Activated CD4-positive, alpha-beta T cell treated with anti-CD3 and anti-CD28 coated beads for 36 hours (primary cell): ENCODE results near the gene DCHS2. TPM values are rescaled to one million over a fixed set of nuclear protein-coding genes. Genes with fewer than 3 reads are reported as not detected.

Experiments
- ATAC-seq: fragments of 200-7000 bp; cut with Tn5 transposase; one replicate; pipeline ENCODE4 v1.10.0; 2021; ENCODE audit warnings: mild to moderate bottlenecking, moderate library complexity
- CTCF ChIA-PET: fragments of 350-600 bp; sonication (Branson Sonifier 250); formaldehyde crosslinking; loops from one replicate; lab custom pipeline; 2021; ENCODE audit warnings: antibody characterized with exemption; lab: Charles Lee
- POLR2A ChIA-PET: fragments of 350-600 bp; sonication (Branson Sonifier 250); formaldehyde crosslinking; loops from one replicate; lab custom pipeline; 2021; ENCODE audit warnings: antibody characterized with exemption, inconsistent platforms; lab: Charles Lee
- DNase-seq: peaks from one replicate; pipeline ENCODE4 v3.0.0-alpha.2; 2020
- H3K27ac Mint-ChIP-seq: one replicate; pipeline ENCODE4 v1.8.0; 2021; ENCODE audit warnings: mixed read lengths
- H3K27me3 Mint-ChIP-seq: one replicate; pipeline ENCODE4 v1.8.0; 2021; ENCODE audit warnings: mixed read lengths
- H3K36me3 Mint-ChIP-seq: one replicate; pipeline ENCODE4 v1.8.0; 2021; ENCODE audit warnings: low read depth, mixed read lengths
- H3K4me1 Mint-ChIP-seq: one replicate; pipeline ENCODE4 v1.8.0; 2021; ENCODE audit warnings: mixed read lengths
- H3K4me3 Mint-ChIP-seq: one replicate; pipeline ENCODE4 v1.8.0; 2021; ENCODE audit warnings: mild to moderate bottlenecking, moderate library complexity, mixed read lengths
- H3K9me3 Mint-ChIP-seq: one replicate; pipeline ENCODE4 v1.8.0; 2021; ENCODE audit warnings: low read depth, mixed read lengths
- intact Hi-C, 2 experiments: fragments of 100-400 bp; cut with DNase I in 1 of 2; cut with micrococcal nuclease in 1 of 2; formaldehyde crosslinking; loops; one replicate each; pipeline versions ENCODE4 v1.14.2 to v1.15.1; 2022 to 2024; cut with DNase I, micrococcal nuclease
- total RNA-seq, 2 experiments: library from RNA; stranded (reverse); gene quantifications; one replicate each; pipeline ENCODE4 v1.2.3, GENCODE V29; 2021

Gene DCHS2
- total RNA-seq, 2 experiments from 2014 or later, result 0.05 to 0.14 TPM

DNA sequence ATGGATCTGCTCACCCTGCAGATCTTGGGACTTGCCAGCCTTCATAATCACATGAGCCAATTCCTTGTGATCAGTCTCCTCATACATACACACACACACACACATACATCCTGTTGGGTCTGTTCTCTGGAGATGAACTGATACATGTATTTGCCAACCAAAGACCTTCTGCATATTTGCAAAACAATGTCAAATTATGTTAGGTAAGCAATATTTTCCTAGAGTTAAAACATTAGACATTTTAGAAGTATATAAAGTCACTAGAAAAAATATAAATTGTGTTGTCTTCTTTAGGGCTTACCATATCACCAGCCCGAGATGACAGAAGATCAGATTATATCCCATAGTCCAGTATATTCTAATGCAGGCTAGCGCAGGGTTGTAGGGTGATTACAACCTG, 156.0 kb downstream of the DCHS2 start:
- Mint-ChIP-seq H3K4me1 (peaks cover 11% of the 10 kb centered on the region), H3K27me3 (peaks cover 10% of the 10 kb centered on the region), H3K4me3 (no peak overlapping the region), H3K27ac (no peak overlapping the region), H3K9me3 (no peaks in the 10 kb centered on the region), H3K36me3 (no peaks in the 10 kb centered on the region)
- DNase-seq, result no peak
- intact Hi-C loops, result loop anchor here in 1 of 2 experiments (10.0 kb wide), 1 partner anchor 289 kb away; no protein-coding TSS in a partner anchor
- no peak for ATAC-seq
- POLR2A ChIA-PET, result no interaction called here
- CTCF ChIA-PET, result interaction anchor here (0.6 kb wide), 1 partner anchor 81 kb away, joined by 4 read pairs; no protein-coding TSS in a partner anchor

DNA sequence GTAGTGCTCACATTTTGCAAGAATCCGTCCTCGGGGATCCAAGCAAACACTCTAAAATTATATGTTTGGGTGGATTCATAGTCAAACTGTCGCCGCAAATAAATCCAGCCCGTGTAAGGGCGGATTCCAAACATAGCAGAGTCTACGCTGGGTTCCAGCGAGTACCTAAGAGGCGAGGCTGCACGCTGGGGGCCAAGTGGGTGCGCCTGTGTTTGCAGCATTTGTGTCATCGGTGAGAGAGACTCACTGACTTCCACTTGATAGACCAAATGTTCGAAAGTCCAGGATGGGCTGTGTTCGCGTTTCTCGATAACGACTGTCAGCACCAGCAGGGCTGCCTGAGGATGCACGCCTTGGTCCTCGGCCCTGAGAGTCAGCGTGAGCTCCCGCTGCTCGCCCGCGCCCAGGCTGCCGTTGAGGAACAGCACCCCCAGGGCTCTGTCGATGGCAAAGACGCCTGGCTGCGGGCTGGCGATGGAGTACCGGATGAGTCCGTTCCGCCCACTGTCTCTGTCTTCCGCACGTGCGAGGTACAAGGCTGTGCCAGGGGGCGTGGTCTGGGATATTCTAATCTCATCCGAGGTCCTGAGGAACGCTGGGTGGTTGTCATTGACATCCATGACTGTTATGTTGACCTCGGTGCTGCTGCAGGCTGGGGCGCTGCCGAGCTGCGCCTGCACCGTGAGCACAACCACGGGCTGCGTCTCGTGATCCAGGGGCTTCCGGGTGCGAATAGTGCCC, 158.7 kb downstream of the DCHS2 start:
- DNase-seq (peak; percentile 82), ATAC-seq (peak; percentile 95)
- Mint-ChIP-seq H3K36me3 (no peaks in the 10 kb centered on the region), H3K27me3 (peaks cover 19% of the 10 kb centered on the region), H3K4me1 (peaks cover 11% of the 10 kb centered on the region), H3K27ac (peak overlapping the region; percentile 61), H3K4me3 (peak overlapping the region; percentile 68), H3K9me3 (no peaks in the 10 kb centered on the region)
- CTCF ChIA-PET, result interaction anchor here (0.7 to 1.3 kb wide), 5 partner anchors 10 to 547 kb away, joined by 3 to 4 read pairs (median 3); no protein-coding TSS in a partner anchor
- POLR2A ChIA-PET, result no interaction called here
- intact Hi-C loops, result loop anchor here (1.0 to 10.0 kb wide), 5 partner anchors 159 to 541 kb away; partner anchors contain the start of genes DCHS2 (in 1 of the 2) and PLRG1 (in 1 of the 2)

DNA sequence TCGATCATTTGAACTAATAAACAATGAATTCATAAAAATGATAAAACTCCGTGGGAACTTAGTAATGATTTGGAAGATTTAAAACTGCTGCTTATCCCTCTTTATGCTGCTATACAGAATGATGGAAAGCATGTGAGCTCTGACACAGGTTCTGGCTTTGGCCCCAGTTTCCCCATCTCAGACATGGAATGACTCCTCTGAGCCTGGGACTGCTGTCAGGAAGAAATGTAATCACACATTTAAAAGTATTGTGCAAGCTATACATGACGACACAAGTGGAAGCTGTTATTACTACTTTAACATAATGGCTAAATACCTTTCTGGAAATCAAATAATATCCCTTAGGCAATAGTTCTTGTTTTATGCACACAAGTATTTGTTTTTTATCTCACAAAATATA, 161.7 kb downstream of the DCHS2 start:
- DNase-seq (no peak), ATAC-seq (no peak)
- H3K36me3 Mint-ChIP-seq, result no peaks in the 10 kb centered on the region
- no peak overlapping the region for H3K4me3 Mint-ChIP-seq
- H3K27ac Mint-ChIP-seq, result no peak overlapping the region
- H3K9me3 Mint-ChIP-seq, result no peaks in the 10 kb centered on the region
- peaks cover 27% of the 10 kb centered on the region for H3K27me3 Mint-ChIP-seq
- peaks cover 11% of the 10 kb centered on the region for H3K4me1 Mint-ChIP-seq
- ChIA-PET CTCF (interaction anchor here (1.3 to 1.8 kb wide), 2 partner anchors 13 to 177 kb away, joined by 4 to 7 read pairs; no protein-coding TSS in a partner anchor), POLR2A (no interaction called here)
- intact Hi-C loops, result loop anchor here (1.0 to 10.0 kb wide), 6 partner anchors 162 to 538 kb away; partner anchors contain the start of gene DCHS2 (in 1 of the 2)

DNA sequence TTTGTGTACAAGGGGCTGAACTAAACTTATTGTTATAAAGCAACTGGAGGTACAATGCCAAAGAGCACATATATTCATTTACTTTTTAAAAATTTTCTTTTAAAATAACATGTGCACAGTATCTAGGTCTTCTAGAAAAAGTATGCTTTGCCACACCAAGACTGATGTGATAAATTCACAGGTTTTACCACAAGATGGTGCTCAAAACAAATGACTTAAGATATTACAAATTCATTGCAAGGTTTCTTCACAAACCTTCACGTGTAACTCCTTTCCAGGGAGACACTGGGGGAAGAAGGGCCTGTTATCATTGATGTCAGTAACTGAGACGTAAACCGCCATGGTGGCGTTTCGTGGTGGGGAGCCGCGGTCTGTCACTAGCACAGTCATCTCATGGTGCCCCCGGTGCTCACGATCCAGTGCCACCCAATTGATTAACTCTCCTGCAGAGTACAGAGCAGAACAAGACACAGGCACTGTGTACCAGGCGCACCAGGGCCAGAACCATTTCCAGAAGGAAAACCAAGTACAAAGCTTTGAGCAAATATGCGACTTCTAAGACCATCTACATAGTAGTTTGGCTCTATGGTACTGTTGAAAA, 162.2 kb downstream of the DCHS2 start:
- no peaks in the 10 kb centered on the region for H3K9me3 Mint-ChIP-seq
- ATAC-seq, result no peak
- intact Hi-C loops, result loop anchor here (1.0 to 2.0 kb wide), 2 partner anchors 177 kb away; no protein-coding TSS in a partner anchor
- H3K27ac Mint-ChIP-seq, result no peak overlapping the region
- ChIA-PET POLR2A (no interaction called here), CTCF (interaction anchor here (0.8 to 1.8 kb wide), 2 partner anchors 22 to 177 kb away, joined by 3 to 7 read pairs; no protein-coding TSS in a partner anchor)
- no peak for DNase-seq
- peaks cover 27% of the 10 kb centered on the region for H3K27me3 Mint-ChIP-seq
- peaks cover 11% of the 10 kb centered on the region for H3K4me1 Mint-ChIP-seq
- H3K4me3 Mint-ChIP-seq, result no peak overlapping the region
- H3K36me3 Mint-ChIP-seq, result no peaks in the 10 kb centered on the region

DNA sequence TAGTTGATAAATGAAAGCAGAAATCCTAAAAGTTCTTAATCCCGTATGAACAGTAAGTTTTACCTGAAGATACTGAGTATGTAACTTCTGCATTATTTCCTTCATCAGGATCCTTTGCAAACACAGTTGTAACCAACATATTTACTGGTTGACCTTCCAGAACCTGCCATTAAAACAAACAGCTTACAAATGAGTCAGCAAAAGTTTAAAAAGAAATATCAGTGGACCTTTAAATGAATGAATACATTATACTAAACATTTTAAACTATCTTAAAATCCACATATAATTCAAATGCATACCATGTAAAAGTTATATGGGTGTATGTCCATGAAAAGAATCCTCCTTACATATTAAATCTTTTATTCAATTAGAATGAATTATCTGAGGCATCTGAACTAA, 163.6 kb downstream of the DCHS2 start:
- Mint-ChIP-seq H3K36me3 (no peaks in the 10 kb centered on the region), H3K4me1 (peaks cover 7% of the 10 kb centered on the region), H3K27ac (no peak overlapping the region), H3K27me3 (peaks cover 30% of the 10 kb centered on the region), H3K9me3 (no peaks in the 10 kb centered on the region), H3K4me3 (no peak overlapping the region)
- DNase-seq, result no peak
- ChIA-PET POLR2A (no interaction called here), CTCF (no interaction called here)
- ATAC-seq, result no peak
- intact Hi-C loops, result loop anchor here in 1 of 2 experiments (2.0 kb wide), 1 partner anchor 179 kb away; no protein-coding TSS in a partner anchor

DNA sequence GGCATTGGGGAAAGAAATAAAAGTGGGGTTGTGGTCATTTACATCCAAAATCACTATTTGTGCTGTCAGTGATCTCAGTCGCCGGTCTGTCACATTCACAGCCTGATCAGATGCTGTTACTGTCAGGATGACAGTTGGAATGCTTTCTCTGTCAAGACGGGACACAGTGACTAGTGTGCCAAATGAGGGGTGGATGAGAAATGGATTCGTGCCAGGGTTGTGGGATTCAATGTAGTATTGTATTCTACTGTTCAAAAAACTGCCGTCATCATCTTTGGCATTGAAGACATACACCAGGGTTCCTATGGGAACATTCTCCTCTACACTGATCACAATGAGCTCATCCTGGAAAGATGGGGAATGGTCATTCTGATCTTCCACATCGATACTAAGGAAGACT, 171.1 kb downstream of the DCHS2 start:
- ATAC-seq (no peak), DNase-seq (no peak)
- H3K4me1 Mint-ChIP-seq, result no peaks in the 10 kb centered on the region
- CTCF ChIA-PET, result no interaction called here
- H3K4me3 Mint-ChIP-seq, result no peak overlapping the region
- intact Hi-C loops, result no loop called here
- H3K27ac Mint-ChIP-seq, result no peak overlapping the region
- no peaks in the 10 kb centered on the region for H3K36me3 Mint-ChIP-seq
- POLR2A ChIA-PET, result no interaction called here
- H3K27me3 Mint-ChIP-seq, result peaks cover 21% of the 10 kb centered on the region
- peaks cover 7% of the 10 kb centered on the region for H3K9me3 Mint-ChIP-seq

DNA sequence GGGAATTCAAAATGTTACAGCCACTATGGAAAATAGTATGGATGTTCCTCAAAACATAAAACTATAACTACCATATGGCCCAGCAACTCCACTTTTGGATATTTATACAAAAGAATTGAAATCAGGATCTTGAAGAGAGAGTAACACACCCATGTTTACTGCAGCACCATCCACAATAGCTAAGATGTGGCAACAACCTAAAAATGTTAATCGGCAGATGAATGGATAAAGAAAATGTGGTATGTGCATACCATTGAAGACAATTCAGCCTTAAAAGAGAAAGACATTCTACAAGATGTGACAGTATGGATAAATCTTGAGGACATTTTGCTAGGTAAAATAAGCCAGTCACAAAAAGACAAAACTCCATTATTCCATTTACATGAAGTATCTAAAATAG, 171.9 kb downstream of the DCHS2 start:
- peaks cover 18% of the 10 kb centered on the region for H3K27me3 Mint-ChIP-seq
- no peaks in the 10 kb centered on the region for H3K4me1 Mint-ChIP-seq
- H3K36me3 Mint-ChIP-seq, result no peaks in the 10 kb centered on the region
- intact Hi-C loops, result no loop called here
- ChIA-PET POLR2A (no interaction called here), CTCF (no interaction called here)
- no peak overlapping the region for H3K4me3 Mint-ChIP-seq
- H3K9me3 Mint-ChIP-seq, result peaks cover 7% of the 10 kb centered on the region
- H3K27ac Mint-ChIP-seq, result no peak overlapping the region
- DNase-seq (no peak), ATAC-seq (no peak)

DNA sequence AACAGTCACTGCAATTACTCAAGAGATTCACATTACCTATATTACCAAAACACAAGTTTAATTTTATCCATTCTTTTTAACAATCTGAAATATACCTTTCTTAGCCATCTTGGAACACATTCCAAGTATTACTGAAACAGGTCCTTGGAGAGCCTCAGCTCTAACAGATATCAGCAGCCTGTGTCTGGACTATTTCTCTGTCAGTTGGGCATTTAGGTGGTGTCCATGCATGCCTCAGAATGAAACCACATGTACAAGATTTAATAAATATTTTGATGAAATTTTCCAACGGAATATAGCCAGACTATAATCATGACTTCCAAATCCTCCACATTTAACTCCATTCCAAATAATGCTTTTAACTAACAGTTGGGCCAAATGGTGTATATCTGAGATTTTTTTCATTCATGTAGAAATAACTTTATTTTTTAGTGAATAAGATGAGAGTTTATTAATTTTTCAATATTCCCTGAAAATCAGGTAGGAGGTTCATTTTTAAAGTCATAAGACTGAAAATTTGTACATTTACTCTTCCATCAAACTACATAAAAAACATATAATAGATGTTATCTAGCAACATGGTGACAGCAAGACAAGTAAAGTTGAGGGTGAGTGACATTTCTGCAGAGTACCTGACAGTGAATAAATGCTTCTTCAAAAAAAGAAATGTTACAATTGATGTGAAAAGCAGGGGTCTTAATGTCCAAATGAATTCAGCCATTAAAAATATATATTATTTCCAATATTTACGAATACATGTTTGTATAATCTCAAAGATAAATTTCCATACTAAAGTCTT, 174.2 kb downstream of the DCHS2 start:
- DNase-seq (no peak), ATAC-seq (no peak)
- intact Hi-C loops, result no loop called here
- POLR2A ChIA-PET, result no interaction called here
- H3K36me3 Mint-ChIP-seq, result no peaks in the 10 kb centered on the region
- no peak overlapping the region for H3K27ac Mint-ChIP-seq
- no peaks in the 10 kb centered on the region for H3K4me1 Mint-ChIP-seq
- peaks cover 13% of the 10 kb centered on the region for H3K27me3 Mint-ChIP-seq
- H3K9me3 Mint-ChIP-seq, result peaks cover 7% of the 10 kb centered on the region
- CTCF ChIA-PET, result no interaction called here
- H3K4me3 Mint-ChIP-seq, result no peak overlapping the region

DNA sequence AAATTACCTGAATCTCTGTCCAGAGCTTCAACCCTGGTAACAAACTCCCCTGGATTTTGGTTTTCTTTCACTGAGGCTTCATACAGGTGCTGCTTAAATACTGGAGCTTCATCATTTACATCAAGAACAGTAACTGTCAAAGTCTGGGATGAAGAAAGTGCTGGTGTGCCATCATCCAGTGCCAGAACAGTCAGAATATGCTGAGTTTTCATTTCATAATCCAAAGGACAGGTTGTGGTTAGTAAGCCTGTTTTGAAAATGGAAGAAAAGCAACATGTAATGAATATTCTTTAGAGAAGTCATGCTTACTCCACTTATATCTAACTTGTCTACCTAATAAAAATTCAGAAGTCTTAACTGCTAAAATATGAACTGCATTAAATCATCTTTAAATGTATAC, 175.9 kb downstream of the DCHS2 start:
- Mint-ChIP-seq H3K9me3 (peaks cover 7% of the 10 kb centered on the region), H3K27ac (no peak overlapping the region), H3K36me3 (no peaks in the 10 kb centered on the region), H3K4me3 (no peak overlapping the region), H3K27me3 (peaks cover 15% of the 10 kb centered on the region), H3K4me1 (no peaks in the 10 kb centered on the region)
- ChIA-PET POLR2A (no interaction called here), CTCF (no interaction called here)
- ATAC-seq, result no peak
- intact Hi-C loops, result no loop called here
- DNase-seq, result no peak

DNA sequence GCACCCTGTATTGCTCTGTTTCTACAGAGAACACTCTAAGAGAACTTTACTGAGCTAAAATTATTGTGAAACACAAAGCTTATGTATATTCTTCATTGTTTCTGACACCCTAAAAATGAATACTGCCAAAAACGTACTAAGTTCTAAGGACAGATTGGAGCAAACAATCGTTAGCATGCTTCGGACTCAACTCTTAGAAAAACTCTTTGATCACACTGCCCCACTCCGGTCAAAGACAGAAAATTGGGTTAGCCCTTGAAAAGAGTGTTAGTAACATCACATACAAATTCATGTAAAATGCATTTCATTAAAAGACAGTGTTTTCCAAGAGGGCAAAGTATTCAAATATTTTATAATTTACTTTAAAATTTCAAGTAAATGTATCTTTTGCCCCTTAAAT, 177.4 kb downstream of the DCHS2 start:
- ChIA-PET POLR2A (no interaction called here), CTCF (no interaction called here)
- Mint-ChIP-seq H3K27me3 (peaks cover 14% of the 10 kb centered on the region), H3K27ac (no peak overlapping the region), H3K36me3 (no peaks in the 10 kb centered on the region), H3K4me1 (no peaks in the 10 kb centered on the region), H3K9me3 (peaks cover 7% of the 10 kb centered on the region), H3K4me3 (no peak overlapping the region)
- DNase-seq (no peak), ATAC-seq (no peak)
- intact Hi-C loops, result loop anchor here in 1 of 2 experiments (5.0 kb wide), 1 partner anchor 527 kb away; the partner anchor contains the start of gene SFRP2

DNA sequence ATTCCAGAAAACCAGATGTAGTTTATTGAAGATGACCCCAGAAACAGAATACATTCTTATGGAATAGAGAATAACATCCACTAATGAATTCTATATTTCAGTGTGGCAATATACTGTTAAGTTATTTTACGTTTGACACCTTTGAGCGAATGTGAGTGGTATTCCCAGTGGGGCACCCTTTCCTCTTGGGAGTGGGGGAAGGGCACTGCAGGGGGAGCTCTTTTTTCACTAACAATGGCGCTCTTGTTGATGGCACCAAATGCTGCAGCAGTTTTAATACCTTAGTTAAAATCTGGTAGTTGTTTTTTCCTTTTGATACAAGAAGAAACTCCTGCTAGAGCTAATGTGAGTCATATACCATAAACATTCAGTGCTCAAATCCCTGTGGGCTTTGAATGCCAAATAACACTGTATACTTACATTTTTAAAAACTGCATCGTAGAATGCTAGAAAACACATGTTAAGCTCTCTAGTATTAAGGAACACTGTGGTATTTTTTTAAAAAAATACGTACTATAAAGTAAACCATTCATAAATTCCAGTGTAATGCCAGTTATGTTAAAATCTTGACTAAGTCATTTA, 178.5 kb downstream of the DCHS2 start:
- CTCF ChIA-PET, result no interaction called here
- no peak for ATAC-seq
- intact Hi-C loops, result loop anchor here in 1 of 2 experiments (5.0 kb wide), 1 partner anchor 526 kb away; the partner anchor contains the start of gene SFRP2

More for the DNA sequence above, 178.5 kb downstream of the DCHS2 start:
- POLR2A ChIA-PET, result no interaction called here
- Mint-ChIP-seq H3K27me3 (peaks cover 11% of the 10 kb centered on the region), H3K27ac (no peak overlapping the region), H3K4me1 (no peaks in the 10 kb centered on the region), H3K4me3 (no peak overlapping the region), H3K9me3 (no peaks in the 10 kb centered on the region), H3K36me3 (no peaks in the 10 kb centered on the region)
- DNase-seq, result no peak
